ENCODE measurements around the gene SCRN3.
"Not testable (repeated sequence)": the region's sequence is repeated elsewhere in the genome, so short reads cannot be mapped to it uniquely, and the experiment has no call there.

Gene SCRN3

GRCh38 chr2:174388706-174389105, 6.8 kb upstream of the SCRN3 start:
- H3K27ac Mint-ChIP-seq; H3K4me3 Mint-ChIP-seq; intact Hi-C loops (cut with micrococcal nuclease); H3K27me3 Mint-ChIP-seq: not testable (repeated sequence)
- H3K36me3 Mint-ChIP-seq (ENCODE audit: low read depth), result peaks cover 91% of the 10 kb centered on the region
- H3K4me1 Mint-ChIP-seq (ENCODE audit: low read depth), result peaks cover 16% of the 10 kb centered on the region
- H3K9me3 Mint-ChIP-seq, result peaks cover 36% of the 10 kb centered on the region

- peaks cover 83% of the 10 kb centered on the region for H3K36me3 Mint-ChIP-seq (ENCODE audit: low read depth)
- H3K9me3 Mint-ChIP-seq, result peaks cover 31% of the 10 kb centered on the region
- intact Hi-C loops (cut with micrococcal nuclease), result no loop called here
- no peak overlapping the region for H3K27ac Mint-ChIP-seq
- H3K4me3 Mint-ChIP-seq, result no peak overlapping the region
- no peaks in the 10 kb centered on the region for H3K27me3 Mint-ChIP-seq
- peaks cover 23% of the 10 kb centered on the region for H3K4me1 Mint-ChIP-seq (ENCODE audit: low read depth)
These were observed 6.0 kb upstream of the SCRN3 start for GRCh38 chr2:174389542-174389941.

- Mint-ChIP-seq H3K4me1 (ENCODE audit: low read depth) (peaks cover 23% of the 10 kb centered on the region), H3K36me3 (ENCODE audit: low read depth) (peaks cover 78% of the 10 kb centered on the region), H3K9me3 (peaks cover 28% of the 10 kb centered on the region)
- H3K4me3 Mint-ChIP-seq; intact Hi-C loops (cut with micrococcal nuclease); H3K27ac Mint-ChIP-seq; H3K27me3 Mint-ChIP-seq: not testable (repeated sequence)
These were observed 5.2 kb upstream of the SCRN3 start for GRCh38 chr2:174390303-174390702.

GRCh38 chr2:174392706-174393105, 2.8 kb upstream of the SCRN3 start:
- H3K36me3 Mint-ChIP-seq (ENCODE audit: low read depth), result peaks cover 60% of the 10 kb centered on the region
- H3K4me3 Mint-ChIP-seq, result no peak overlapping the region
- H3K9me3 Mint-ChIP-seq, result peaks cover 23% of the 10 kb centered on the region
- H3K27ac Mint-ChIP-seq, result no peak overlapping the region
- peaks cover 30% of the 10 kb centered on the region for H3K4me1 Mint-ChIP-seq (ENCODE audit: low read depth)
- intact Hi-C loops (cut with micrococcal nuclease), result no loop called here
- H3K27me3 Mint-ChIP-seq, result no peaks in the 10 kb centered on the region

GRCh38 chr2:174395969-174396630, 570 bp downstream of the SCRN3 start:
- intact Hi-C loops (cut with micrococcal nuclease), result no loop called here
- Mint-ChIP-seq H3K9me3 (no peaks in the 10 kb centered on the region), H3K36me3 (ENCODE audit: low read depth) (peaks cover 42% of the 10 kb centered on the region), H3K4me1 (ENCODE audit: low read depth) (peaks cover 30% of the 10 kb centered on the region), H3K27me3 (no peaks in the 10 kb centered on the region), H3K4me3 (peak overlapping the region; percentile 97), H3K27ac (peak overlapping the region; percentile 98)

- Mint-ChIP-seq H3K9me3 (no peaks in the 10 kb centered on the region), H3K36me3 (ENCODE audit: low read depth) (peaks cover 41% of the 10 kb centered on the region), H3K4me3 (no peak overlapping the region), H3K27ac (no peak overlapping the region), H3K4me1 (ENCODE audit: low read depth) (peaks cover 23% of the 10 kb centered on the region), H3K27me3 (no peaks in the 10 kb centered on the region)
- intact Hi-C loops (cut with micrococcal nuclease), result no loop called here
These were observed 2.2 kb downstream of the SCRN3 start for GRCh38 chr2:174397773-174398172.

GRCh38 chr2:174399171-174399570, 3.6 kb downstream of the SCRN3 start:
- intact Hi-C loops (cut with micrococcal nuclease), result no loop called here
- H3K36me3 Mint-ChIP-seq (ENCODE audit: low read depth), result peaks cover 50% of the 10 kb centered on the region
- H3K9me3 Mint-ChIP-seq, result no peaks in the 10 kb centered on the region
- H3K27ac Mint-ChIP-seq, result no peak overlapping the region
- H3K4me3 Mint-ChIP-seq, result no peak overlapping the region
- peaks cover 16% of the 10 kb centered on the region for H3K4me1 Mint-ChIP-seq (ENCODE audit: low read depth)
- no peaks in the 10 kb centered on the region for H3K27me3 Mint-ChIP-seq

- H3K27ac Mint-ChIP-seq, result no peak overlapping the region
- no peak overlapping the region for H3K4me3 Mint-ChIP-seq
- intact Hi-C loops (cut with micrococcal nuclease), result no loop called here
- H3K36me3 Mint-ChIP-seq (ENCODE audit: low read depth), result peaks cover 41% of the 10 kb centered on the region
- H3K4me1 Mint-ChIP-seq (ENCODE audit: low read depth), result peaks cover 11% of the 10 kb centered on the region
- no peaks in the 10 kb centered on the region for H3K9me3 Mint-ChIP-seq
- H3K27me3 Mint-ChIP-seq, result no peaks in the 10 kb centered on the region
These were observed 5.3 kb downstream of the SCRN3 start for GRCh38 chr2:174400853-174401252.

- no peak overlapping the region for H3K27ac Mint-ChIP-seq
- H3K9me3 Mint-ChIP-seq, result no peaks in the 10 kb centered on the region
- H3K4me3 Mint-ChIP-seq, result no peak overlapping the region
- H3K27me3 Mint-ChIP-seq, result no peaks in the 10 kb centered on the region
- H3K4me1 Mint-ChIP-seq (ENCODE audit: low read depth), result no peaks in the 10 kb centered on the region
- H3K36me3 Mint-ChIP-seq (ENCODE audit: low read depth), result peaks cover 40% of the 10 kb centered on the region
- intact Hi-C loops (cut with micrococcal nuclease), result no loop called here
These were observed 8.1 kb downstream of the SCRN3 start for GRCh38 chr2:174403628-174404027.

GRCh38 chr2:174410039-174410438, 14.5 kb downstream of the SCRN3 start:
- H3K9me3 Mint-ChIP-seq; H3K4me1 Mint-ChIP-seq (ENCODE audit: low read depth); H3K4me3 Mint-ChIP-seq; intact Hi-C loops (cut with micrococcal nuclease); H3K27me3 Mint-ChIP-seq; H3K27ac Mint-ChIP-seq: not testable (repeated sequence)
- peaks cover 20% of the 10 kb centered on the region for H3K36me3 Mint-ChIP-seq (ENCODE audit: low read depth)

- no peak overlapping the region for H3K27ac Mint-ChIP-seq
- H3K9me3 Mint-ChIP-seq, result no peaks in the 10 kb centered on the region
- H3K4me3 Mint-ChIP-seq, result no peak overlapping the region
- no peaks in the 10 kb centered on the region for H3K4me1 Mint-ChIP-seq (ENCODE audit: low read depth)
- H3K27me3 Mint-ChIP-seq, result no peaks in the 10 kb centered on the region
- intact Hi-C loops (cut with micrococcal nuclease), result no loop called here
- peaks cover 34% of the 10 kb centered on the region for H3K36me3 Mint-ChIP-seq (ENCODE audit: low read depth)
These were observed 16.7 kb downstream of the SCRN3 start for GRCh38 chr2:174412256-174412655.

GRCh38 chr2:174428214-174428613, 32.7 kb downstream of the SCRN3 start:
- no peaks in the 10 kb centered on the region for H3K27me3 Mint-ChIP-seq
- intact Hi-C loops (cut with micrococcal nuclease), result no loop called here
- H3K27ac Mint-ChIP-seq, result no peak overlapping the region
- H3K4me3 Mint-ChIP-seq, result no peak overlapping the region
- peaks cover 41% of the 10 kb centered on the region for H3K36me3 Mint-ChIP-seq (ENCODE audit: low read depth)
- H3K9me3 Mint-ChIP-seq, result no peaks in the 10 kb centered on the region
- no peaks in the 10 kb centered on the region for H3K4me1 Mint-ChIP-seq (ENCODE audit: low read depth)

GRCh38 chr2:174430066-174430465, 34.5 kb downstream of the SCRN3 start:
- peaks cover 43% of the 10 kb centered on the region for H3K36me3 Mint-ChIP-seq (ENCODE audit: low read depth)
- H3K4me1 Mint-ChIP-seq (ENCODE audit: low read depth), result no peaks in the 10 kb centered on the region
- H3K4me3 Mint-ChIP-seq, result no peak overlapping the region
- no peak overlapping the region for H3K27ac Mint-ChIP-seq
- no peaks in the 10 kb centered on the region for H3K9me3 Mint-ChIP-seq
- intact Hi-C loops (cut with micrococcal nuclease), result no loop called here
- no peaks in the 10 kb centered on the region for H3K27me3 Mint-ChIP-seq

GRCh38 chr2:174431902-174432301, 36.4 kb downstream of the SCRN3 start:
- no peaks in the 10 kb centered on the region for H3K9me3 Mint-ChIP-seq
- intact Hi-C loops (cut with micrococcal nuclease), result no loop called here

GRCh38 chr2:174436351-174436750, 40.8 kb downstream of the SCRN3 start:
- Mint-ChIP-seq H3K36me3 (ENCODE audit: low read depth) (peaks cover 52% of the 10 kb centered on the region), H3K4me3 (no peak overlapping the region), H3K4me1 (ENCODE audit: low read depth) (no peaks in the 10 kb centered on the region), H3K27me3 (no peaks in the 10 kb centered on the region), H3K9me3 (no peaks in the 10 kb centered on the region), H3K27ac (no peak overlapping the region)
- intact Hi-C loops (cut with micrococcal nuclease), result no loop called here

More at GRCh38 chr2:174431902-174432301, 36.4 kb downstream of the SCRN3 start:
- Mint-ChIP-seq H3K27ac (no peak overlapping the region), H3K27me3 (no peaks in the 10 kb centered on the region), H3K4me3 (no peak overlapping the region), H3K36me3 (ENCODE audit: low read depth) (peaks cover 42% of the 10 kb centered on the region), H3K4me1 (ENCODE audit: low read depth) (no peaks in the 10 kb centered on the region)
